ENCODE data around the gene ACACA. TPM values are rescaled to one million over a fixed set of nuclear protein-coding genes. Genes with fewer than 3 reads are reported as not detected.
A peak's percentile ranks its signal among the peaks of the same experiment; 100 is the strongest.
"Not testable (repeated sequence)": the region's sequence is repeated elsewhere in the genome, so short reads cannot be mapped to it uniquely, and the experiment has no call there.

Gene ACACA
- total RNA-seq (2014; rRNA removed; shearing (Covaris generic)) = 30.4 and 43.6 TPM in 2 replicates
- 20.7 and 22.7 TPM in 2 replicates for polyA plus RNA-seq (2015; cell fraction: cytosol; rRNA removed)
- polyA plus RNA-seq (2015; cell fraction: nucleus; rRNA removed) = 62.3 and 65.0 TPM in 2 replicates

GRCh38 chr17:37406635-37407461 lies at the start of gene ACACA, which contains the start of gene TADA2A:
Gene ACACA (minus strand): TSS chr17:37406836. CDS start chr17:37406299, 537 bp downstream.
Gene TADA2A (plus strand): TSS chr17:37406886. CDS start chr17:37411366, 4,480 bp downstream.
- DNase-seq (ENCODE audit: low read depth) = peak; percentile 74

- DNase-seq (ENCODE audit: low read depth) = no peak
These were observed 43.5 kb upstream of the ACACA start for GRCh38 chr17:37450112-37450511.

- peak; percentile 69 for DNase-seq (ENCODE audit: low read depth)
These were observed 41.0 kb upstream of the ACACA start for GRCh38 chr17:37447641-37448040.

GRCh38 chr17:37446027-37446426 lies 39.4 kb upstream of the ACACA start:
- peak; percentile 35 for DNase-seq (ENCODE audit: low read depth)

- DNase-seq (ENCODE audit: low read depth) = not testable (repeated sequence)
These were observed 34.9 kb upstream of the ACACA start for GRCh38 chr17:37441369-37442014.

GRCh38 chr17:37440424-37440823 lies 33.8 kb upstream of the ACACA start:
- DNase-seq (ENCODE audit: low read depth) = no peak

- no peak for DNase-seq (ENCODE audit: low read depth)
These were observed 31.5 kb upstream of the ACACA start for GRCh38 chr17:37438141-37438540.

- DNase-seq (ENCODE audit: low read depth) = no peak
These were observed 26.0 kb upstream of the ACACA start for GRCh38 chr17:37432671-37433070.

GRCh38 chr17:37430051-37430627 lies 23.5 kb upstream of the ACACA start:
- DNase-seq (ENCODE audit: low read depth) = peak; percentile 15

- DNase-seq (ENCODE audit: low read depth) = no peak
These were observed 22.8 kb upstream of the ACACA start for GRCh38 chr17:37429453-37429852.

- DNase-seq (ENCODE audit: low read depth) = no peak
These were observed 22.4 kb upstream of the ACACA start for GRCh38 chr17:37429039-37429438.

GRCh38 chr17:37425268-37425667 lies 18.6 kb upstream of the ACACA start:
- DNase-seq (ENCODE audit: low read depth) = no peak

GRCh38 chr17:37422971-37423625 lies 16.5 kb upstream of the ACACA start:
- DNase-seq (ENCODE audit: low read depth) = no peak

- no peak for DNase-seq (ENCODE audit: low read depth)
These were observed 11.2 kb upstream of the ACACA start for GRCh38 chr17:37417852-37418251.

- no peak for DNase-seq (ENCODE audit: low read depth)
These were observed 7.4 kb upstream of the ACACA start for GRCh38 chr17:37413875-37414519.

GRCh38 chr17:37410357-37410756 lies 3.7 kb upstream of the ACACA start:
- DNase-seq (ENCODE audit: low read depth) = no peak

- not testable (repeated sequence) for DNase-seq (ENCODE audit: low read depth)
These were observed 1.5 kb upstream of the ACACA start for GRCh38 chr17:37408145-37408479.

GRCh38 chr17:37405955-37406634 lies 541 bp downstream of the ACACA start:
- DNase-seq (ENCODE audit: low read depth) = peak; percentile 11

GRCh38 chr17:37405522-37405921 lies 1.1 kb downstream of the ACACA start:
- DNase-seq (ENCODE audit: low read depth) = not testable (repeated sequence)

- peak; percentile 17 for DNase-seq (ENCODE audit: low read depth)
These were observed 6.1 kb downstream of the ACACA start for GRCh38 chr17:37400505-37400904.
